HUES64 (cell line): Measurements from ENCODE around the gene LY9.

ENCODE experiments used
- H3K27ac ChIP-seq: 2 replicates; pipeline ENCODE4 v1.7.0; 2013; ENCODE audit warnings: low read depth, low read length, inconsistent platforms
- H3K27me3 ChIP-seq: 2 replicates; pipeline ENCODE4 v1.6.1; 2013; ENCODE audit warnings: mild to moderate bottlenecking, low read length; ENCODE audit not compliant: insufficient read depth
- H3K36me3 ChIP-seq: 2 replicates; pipeline ENCODE4 v1.6.1; 2013; ENCODE audit warnings: mild to moderate bottlenecking, low read length; ENCODE audit not compliant: insufficient read depth
- H3K4me1 ChIP-seq: 2 replicates; pipeline ENCODE4 v1.6.1; 2013; ENCODE audit warnings: mild to moderate bottlenecking, low read length, moderate library complexity; ENCODE audit not compliant: insufficient read depth
- H3K4me3 ChIP-seq: 2 replicates; pipeline ENCODE4 v1.5.1; 2013; ENCODE audit warnings: mild to moderate bottlenecking, low read length, moderate library complexity
- H3K9ac ChIP-seq: 2 replicates; pipeline ENCODE4 v1.6.1; 2013; ENCODE audit warnings: mild to moderate bottlenecking, low read depth, low read length
- H3K9me3 ChIP-seq: 2 replicates; pipeline ENCODE4 v1.6.1; 2013; ENCODE audit warnings: low read depth, low read length; ENCODE audit not compliant: insufficient read depth
- WGBS: fragments of 150-250, 120-280 bp; methylation state at CpG from one replicate; pipeline ENCODE4 v1.1.7; 2013; ENCODE audit warnings: missing lambda C conversion rate; 5-methylcytosine and 5-hydroxymethylcytosine counted together

Gene LY9

DNA sequence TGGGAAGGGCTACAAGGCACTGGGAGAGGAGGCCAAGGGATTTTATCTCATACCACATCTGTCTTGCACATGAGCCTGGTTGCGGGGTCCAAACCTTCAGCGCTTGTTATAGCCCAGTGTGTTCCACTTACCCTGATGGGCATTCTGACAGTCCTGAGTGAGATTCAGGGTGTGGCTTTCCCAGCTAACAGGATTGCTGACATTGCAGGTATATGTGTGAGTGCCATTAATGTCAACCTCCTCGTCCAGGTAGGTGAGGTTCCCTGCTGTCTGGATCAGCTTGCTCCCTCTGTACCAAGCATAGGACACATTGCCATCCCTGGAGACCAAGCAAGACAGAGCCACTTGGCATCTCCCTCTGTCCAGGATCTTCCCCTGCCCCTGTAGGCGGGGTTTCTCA, 45.1 kb downstream of the LY9 start:
- H3K27me3 ChIP-seq = no peaks in the 10 kb centered on the region
- H3K9me3 ChIP-seq = no peaks in the 10 kb centered on the region
- H3K9ac ChIP-seq = no peak overlapping the region
- no peak overlapping the region for H3K27ac ChIP-seq
- no peak overlapping the region for H3K4me3 ChIP-seq
- WGBS = 90% methylated on average over 4 of the region's 4 CpGs
- no peaks in the 10 kb centered on the region for H3K36me3 ChIP-seq
- 0 out of 2 replicates have a peak, but pooled peaks cover 3% of the 10 kb centered on the region for H3K4me1 ChIP-seq

DNA sequence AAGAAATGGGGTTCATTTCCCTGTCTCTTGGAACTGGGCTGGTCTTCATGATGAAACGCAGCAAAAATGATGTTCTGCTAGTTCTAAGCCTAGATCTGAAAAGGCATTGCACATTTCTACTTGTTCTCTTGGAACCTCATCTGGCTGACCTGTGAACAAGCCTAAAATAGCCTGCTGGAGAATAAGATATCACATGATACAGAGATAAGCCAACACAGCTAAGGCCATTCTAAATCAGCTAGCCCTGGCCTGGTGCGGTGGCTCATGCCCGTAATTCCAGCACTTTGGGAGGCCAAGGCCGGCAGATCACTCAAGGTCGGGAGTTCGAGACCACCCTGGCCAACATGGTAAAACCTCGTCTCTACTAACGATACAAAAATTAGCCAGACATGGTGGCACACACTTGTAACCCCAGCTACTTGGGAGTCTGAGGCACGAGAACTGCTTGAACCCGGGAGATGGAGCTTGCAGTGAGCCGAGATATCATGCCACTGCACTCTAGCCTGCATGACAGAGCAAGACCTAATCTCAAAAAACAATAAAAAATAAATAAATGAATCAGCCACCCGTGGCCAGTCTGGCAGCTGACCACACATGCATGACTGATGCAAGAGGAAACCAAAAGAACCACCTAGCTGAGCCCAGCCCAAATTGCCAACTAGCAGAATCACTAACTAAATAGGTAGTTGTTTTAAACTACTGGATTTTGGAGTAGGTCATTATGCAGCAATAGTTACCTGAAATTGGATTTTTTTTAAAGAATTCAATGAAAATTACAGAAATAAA, 48.7 kb downstream of the LY9 start:
- no peaks in the 10 kb centered on the region for H3K4me1 ChIP-seq
- no peaks in the 10 kb centered on the region for H3K27me3 ChIP-seq
- no peaks in the 10 kb centered on the region for H3K9me3 ChIP-seq
- H3K9ac ChIP-seq = no peak overlapping the region
- no peak overlapping the region for H3K4me3 ChIP-seq
- 89% methylated on average over 12 of the region's 12 CpGs for WGBS
- H3K27ac ChIP-seq = no peak overlapping the region
- H3K36me3 ChIP-seq = no peaks in the 10 kb centered on the region

DNA sequence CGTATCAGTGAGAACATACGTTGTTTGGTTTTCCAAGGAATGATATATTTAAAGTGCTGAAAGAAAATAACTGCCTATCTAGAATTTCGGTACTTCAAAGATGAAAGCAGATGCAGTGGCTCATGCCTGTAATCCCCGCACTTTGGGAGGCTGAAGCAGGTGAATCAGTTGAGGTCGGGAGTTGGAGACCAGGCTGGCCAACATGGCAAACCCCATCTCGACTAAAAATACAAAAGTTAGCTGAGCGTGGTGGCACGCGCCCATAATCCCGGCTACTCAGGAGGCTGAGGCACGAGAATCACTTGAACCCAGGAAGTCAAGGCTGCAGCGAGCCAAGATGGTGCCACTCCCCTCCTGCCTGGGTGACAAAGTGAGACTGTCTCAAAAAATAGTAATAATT, 50.3 kb downstream of the LY9 start:
- Histone ChIP-seq H3K9me3 (no peaks in the 10 kb centered on the region), H3K36me3 (no peaks in the 10 kb centered on the region), H3K4me1 (no peaks in the 10 kb centered on the region), H3K9ac (no peak overlapping the region), H3K27ac (no peak overlapping the region), H3K27me3 (no peaks in the 10 kb centered on the region), H3K4me3 (no peak overlapping the region)
- 96% methylated on average over 12 of the region's 12 CpGs for WGBS

DNA sequence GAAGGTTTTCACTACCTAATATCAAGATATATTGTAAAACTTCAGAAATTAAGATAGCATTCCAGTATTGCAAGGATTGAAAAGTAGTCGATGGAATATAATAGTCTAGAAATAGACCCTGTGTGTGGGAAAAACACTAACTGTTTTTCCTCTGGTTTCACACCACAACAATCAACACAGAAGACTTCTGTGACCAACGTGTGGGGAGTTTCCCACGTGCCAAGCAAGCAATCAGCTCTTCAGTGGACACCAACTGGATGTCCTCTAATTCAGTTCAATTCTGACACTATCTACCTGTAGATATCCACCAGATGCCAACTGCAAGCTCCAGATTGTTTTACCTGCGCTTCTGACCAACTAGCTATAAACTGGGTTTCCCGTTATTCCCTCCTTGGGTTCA, 54.6 kb downstream of the LY9 start:
- 91% methylated on average over 4 of the region's 5 CpGs for WGBS
- Histone ChIP-seq H3K9me3 (no peaks in the 10 kb centered on the region), H3K4me1 (no peaks in the 10 kb centered on the region), H3K27me3 (no peaks in the 10 kb centered on the region), H3K36me3 (no peaks in the 10 kb centered on the region), H3K27ac (no peak overlapping the region), H3K9ac (no peak overlapping the region), H3K4me3 (no peak overlapping the region)

DNA sequence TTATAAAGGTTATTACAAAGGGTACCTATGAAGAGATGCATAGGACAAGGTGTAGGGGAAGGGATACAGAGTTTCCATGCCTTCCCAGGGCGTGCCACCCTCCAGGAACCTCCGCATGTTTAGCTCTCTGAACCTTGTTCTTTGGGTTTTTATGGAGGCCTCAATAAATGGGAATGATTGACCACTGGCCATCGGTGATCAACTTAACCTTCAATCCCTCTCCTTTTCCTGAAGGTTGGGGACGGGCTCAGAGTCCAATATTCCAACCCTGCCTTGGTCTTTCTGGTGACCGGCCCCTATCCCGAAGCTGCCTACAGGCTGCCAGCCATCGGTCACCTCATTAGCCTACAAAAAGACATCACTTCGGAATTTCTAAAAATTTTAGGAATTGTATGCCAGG, 55.0 kb downstream of the LY9 start:
- Histone ChIP-seq H3K9ac (no peak overlapping the region), H3K9me3 (no peaks in the 10 kb centered on the region), H3K36me3 (no peaks in the 10 kb centered on the region), H3K27me3 (no peaks in the 10 kb centered on the region), H3K27ac (no peak overlapping the region), H3K4me1 (no peaks in the 10 kb centered on the region), H3K4me3 (no peak overlapping the region)
- WGBS = 92% methylated on average over 8 of the region's 8 CpGs

DNA sequence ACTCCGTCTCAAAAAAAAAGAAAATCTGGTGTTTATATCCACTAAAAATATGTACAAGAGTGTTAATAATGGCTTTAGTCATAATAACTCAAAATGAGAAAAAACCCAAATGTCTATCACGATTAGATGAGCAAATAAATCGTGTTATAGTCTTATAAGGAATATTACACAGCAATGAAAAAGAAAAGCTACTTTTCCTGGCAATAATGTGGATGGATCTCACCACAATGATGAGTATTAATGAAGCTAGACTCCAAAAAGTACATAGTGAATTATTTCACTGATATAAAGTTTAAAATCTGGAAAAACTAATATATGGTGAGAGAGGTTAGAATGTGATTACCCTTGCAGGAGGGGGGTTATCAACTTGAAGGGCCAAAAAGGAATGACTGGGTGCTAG, 57.0 kb downstream of the LY9 start:
- Histone ChIP-seq H3K4me3 (no peak overlapping the region), H3K27ac (no peak overlapping the region), H3K4me1 (no peaks in the 10 kb centered on the region), H3K9ac (no peak overlapping the region), H3K9me3 (no peaks in the 10 kb centered on the region), H3K36me3 (no peaks in the 10 kb centered on the region), H3K27me3 (no peaks in the 10 kb centered on the region)
- WGBS = no CpG with 5 or more reads among the region's 3 CpGs

DNA sequence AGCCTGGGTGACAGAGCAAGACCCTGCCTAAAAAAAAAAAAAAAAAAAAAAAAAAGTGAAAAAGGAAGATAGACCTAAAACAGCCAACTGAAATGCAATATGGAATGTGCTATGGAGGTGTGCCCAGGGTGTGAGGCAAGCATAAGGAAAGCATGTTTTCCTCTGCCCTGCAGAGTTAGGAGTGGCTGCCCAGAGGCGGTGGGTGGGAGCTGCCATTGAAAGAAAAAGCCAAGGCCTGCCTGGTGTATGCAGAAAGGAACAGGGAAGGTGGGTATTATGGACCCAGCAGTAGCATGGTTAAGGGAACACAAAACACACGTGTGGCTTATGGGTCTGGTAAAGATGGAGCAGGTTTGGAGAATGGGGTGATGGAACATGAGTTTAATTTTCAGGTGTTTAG, 57.8 kb downstream of the LY9 start:
- Histone ChIP-seq H3K9ac (no peak overlapping the region), H3K36me3 (no peaks in the 10 kb centered on the region), H3K4me1 (no peaks in the 10 kb centered on the region), H3K27me3 (no peaks in the 10 kb centered on the region), H3K27ac (no peak overlapping the region), H3K4me3 (no peak overlapping the region), H3K9me3 (no peaks in the 10 kb centered on the region)
- WGBS = 87% methylated on average over 2 of the region's 2 CpGs

DNA sequence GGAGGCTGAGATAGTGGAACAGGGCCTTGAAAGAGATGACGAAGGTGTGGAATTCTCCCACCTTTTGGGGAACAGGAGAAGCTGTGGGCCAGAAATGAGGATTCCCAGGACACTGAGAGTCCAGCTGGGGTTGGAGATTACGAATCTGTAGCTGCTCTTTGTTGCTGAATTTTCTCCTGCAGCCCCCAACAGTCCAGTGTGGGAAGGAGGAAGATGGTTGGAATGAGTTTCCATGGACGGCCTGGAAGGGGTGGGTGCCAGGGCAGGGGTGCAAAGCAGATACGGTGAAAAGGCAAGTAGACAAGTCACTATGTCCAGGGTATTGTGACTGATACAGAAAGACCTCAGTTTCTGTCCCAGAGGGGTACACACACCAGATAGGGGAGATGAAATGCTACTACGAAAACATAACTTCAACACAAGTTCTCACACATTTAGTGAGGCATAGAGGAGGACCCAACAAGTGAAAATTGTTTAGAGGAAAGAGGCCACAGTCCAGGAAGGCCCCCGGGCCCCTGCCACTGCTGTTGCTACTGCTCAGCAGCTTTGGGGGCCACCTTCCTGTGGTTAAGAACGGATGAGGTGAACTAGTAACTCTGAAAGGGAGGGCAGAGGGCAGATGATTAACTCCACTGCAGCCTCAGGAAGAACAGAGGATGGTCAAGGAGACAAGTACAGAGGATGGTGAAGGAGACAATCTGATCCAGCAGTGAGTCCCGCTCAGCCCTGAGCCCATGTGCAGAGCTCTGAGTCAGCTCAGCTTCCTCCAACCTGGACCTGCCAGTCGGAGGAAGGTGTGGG, 59.4 kb downstream of the LY9 start:
- Histone ChIP-seq H3K4me3 (no peak overlapping the region), H3K36me3 (no peaks in the 10 kb centered on the region), H3K4me1 (no peaks in the 10 kb centered on the region), H3K9me3 (no peaks in the 10 kb centered on the region), H3K27me3 (no peaks in the 10 kb centered on the region), H3K9ac (no peak overlapping the region), H3K27ac (no peak overlapping the region)
- 76% methylated on average over 8 of the region's 9 CpGs for WGBS

DNA sequence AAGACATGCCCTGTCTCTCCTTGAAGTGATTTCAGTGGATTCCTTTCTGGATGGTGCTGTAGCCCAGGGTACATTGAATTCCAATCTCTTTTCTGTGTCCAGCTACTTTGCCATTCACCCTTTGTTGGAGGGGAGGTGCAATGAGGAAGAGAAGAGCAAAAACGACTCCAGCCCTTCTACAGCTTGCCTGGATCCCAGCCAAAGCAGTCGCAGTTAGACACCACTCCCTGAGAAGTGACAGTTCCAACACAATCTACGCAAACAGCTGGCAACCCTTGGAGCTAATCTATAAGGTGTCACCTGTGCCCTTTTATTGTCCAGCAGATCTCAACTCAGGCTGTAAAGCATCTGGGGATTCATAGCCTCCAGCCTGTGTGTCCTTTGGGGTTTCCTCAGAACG, 62.1 kb downstream of the LY9 start:
- H3K4me3 ChIP-seq = no peak overlapping the region
- no peaks in the 10 kb centered on the region for H3K27me3 ChIP-seq
- H3K27ac ChIP-seq = no peak overlapping the region
- no peaks in the 10 kb centered on the region for H3K4me1 ChIP-seq
- WGBS = 43% methylated on average over 4 of the region's 4 CpGs
- H3K9ac ChIP-seq = no peak overlapping the region
- H3K9me3 ChIP-seq = no peaks in the 10 kb centered on the region
- H3K36me3 ChIP-seq = no peaks in the 10 kb centered on the region

DNA sequence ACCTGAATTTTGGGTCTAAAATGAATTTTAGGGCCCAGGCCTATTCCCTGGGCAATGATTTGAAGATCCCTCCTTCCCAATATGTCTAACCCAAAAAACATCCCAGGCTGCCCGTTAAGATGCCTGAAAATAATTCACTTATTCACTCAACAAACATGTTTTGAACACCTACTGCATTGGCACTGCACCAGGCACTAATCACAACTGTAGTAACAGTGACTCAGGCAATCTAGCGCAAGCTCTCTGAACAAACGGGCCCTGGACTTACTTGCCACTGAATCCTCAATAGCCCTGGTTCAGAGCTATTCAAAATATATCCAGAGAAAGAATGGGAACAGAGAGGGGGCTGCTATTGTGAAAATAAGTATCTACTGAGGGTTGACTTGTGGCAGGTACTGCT, 62.5 kb downstream of the LY9 start:
- H3K4me1 ChIP-seq = no peaks in the 10 kb centered on the region
- H3K36me3 ChIP-seq = no peaks in the 10 kb centered on the region
- no peak overlapping the region for H3K4me3 ChIP-seq
- no peak overlapping the region for H3K9ac ChIP-seq
- H3K27ac ChIP-seq = no peak overlapping the region
- 90% methylated on average over 3 of the region's 3 CpGs for WGBS
- no peaks in the 10 kb centered on the region for H3K9me3 ChIP-seq
- H3K27me3 ChIP-seq = no peaks in the 10 kb centered on the region

DNA sequence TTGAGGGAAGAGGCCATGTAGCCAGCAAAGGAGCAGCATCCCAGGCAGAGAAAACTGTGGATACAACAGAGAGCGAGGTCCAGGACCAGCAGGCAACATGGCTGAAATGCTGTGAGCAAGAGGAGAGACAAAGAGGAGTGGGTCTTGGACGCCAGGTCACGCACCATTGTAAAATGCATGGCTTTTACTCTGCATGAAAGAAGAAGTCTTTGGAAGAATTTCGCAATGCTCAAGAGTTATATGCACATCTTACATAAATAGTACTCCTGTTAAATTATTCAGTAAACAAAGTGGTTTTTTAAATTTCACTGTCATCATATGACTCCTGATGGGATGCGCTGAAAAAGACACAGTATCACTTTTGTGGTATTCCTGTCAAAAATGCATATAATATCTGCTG, 63.2 kb downstream of the LY9 start:
- Histone ChIP-seq H3K4me3 (no peak overlapping the region), H3K36me3 (no peaks in the 10 kb centered on the region), H3K9ac (no peak overlapping the region), H3K27ac (no peak overlapping the region), H3K9me3 (no peaks in the 10 kb centered on the region), H3K27me3 (no peaks in the 10 kb centered on the region), H3K4me1 (no peaks in the 10 kb centered on the region)
- 97% methylated on average over 4 of the region's 5 CpGs for WGBS
